Right lobe of liver (tissue), 4 donors: ENCODE measurements around the gene VEGFA.

Source experiments
- CTCF ChIP-seq, 4 donors: fragments of 200-600 bp in 3 of 4; fragments of 450-650 bp in 1 of 4; IDR thresholded peaks; one replicate each; pipeline versions ENCODE4 v1.5.1 to v1.8.0; 2016 to 2022; ENCODE audit warnings: antibody characterized with exemption in 4 of 4, mild to moderate bottlenecking in 2 of 4
- POLR2A ChIP-seq: fragments of 450-650 bp; IDR thresholded peaks from one replicate; pipeline ENCODE4 v1.6.1; 2017; ENCODE audit warnings: antibody characterized with exemption, mild to moderate bottlenecking
- donor health status: DM: no; HTN: no; CAD: no.
- donor health status: DM: no; HTN: no; CAD: no.
- donor health status: DM: no; HTN: yes; CAD: no.

- TF ChIP-seq CTCF (IDR thresholded peaks at IDR 0.05) (no peak), POLR2A (no peak)
Measured at GRCh38 chr6:43765776-43766499, 4.1 kb upstream of the VEGFA start.
